Heart right ventricle (tissue), 16 donors: ENCODE results near the gene TPM4. TPM values are rescaled to one million over a fixed set of nuclear protein-coding genes. Genes with fewer than 3 reads are reported as not detected.
A peak's percentile ranks its signal among the peaks of the same experiment; 100 is the strongest.

Source experiments
- ATAC-seq, 8 donors: fragments of 200-7000 bp; cut with Tn5 transposase; one replicate each; pipeline ENCODE4 v1.9.1; 2020; ENCODE audit warnings: mild to moderate bottlenecking in 8 of 8, moderate library complexity in 8 of 8, moderate number of reproducible peaks in 1 of 8
- DNase-seq, 2 donors: peaks; one replicate each; pipeline ENCODE4 v3.0.0-alpha.2; 2020
- H3K27ac ChIP-seq, 10 donors: fragments of 200-600 bp; sonication (generic) in 2 of 10; one replicate each; pipeline versions ENCODE4 v1.5.0 to v1.8.0; 2020 to 2022; ENCODE audit warnings: mild to moderate bottlenecking in 3 of 10
- H3K27me3 ChIP-seq, 7 donors: fragments of 200-600 bp; one replicate each; pipeline ENCODE4 v1.8.0; 2021 to 2022; ENCODE audit warnings: mild to moderate bottlenecking in 2 of 7
- H3K36me3 ChIP-seq, 9 donors: fragments of 200-600 bp; sonication (generic) in 1 of 9; one replicate each; pipeline versions ENCODE4 v1.5.0 to v1.8.0; 2020 to 2022; ENCODE audit warnings: mild to moderate bottlenecking in 2 of 9
- H3K4me1 ChIP-seq, 9 donors: fragments of 200-600 bp; sonication (generic) in 1 of 9; one replicate each; pipeline versions ENCODE4 v1.5.0 to v1.8.0; 2020 to 2022; ENCODE audit warnings: mild to moderate bottlenecking in 4 of 9
- H3K4me3 ChIP-seq, 10 donors: fragments of 200-600 bp; sonication (generic) in 2 of 10; one replicate each; pipeline versions ENCODE4 v1.5.0 to v1.8.0; 2020 to 2022; ENCODE audit warnings: mild to moderate bottlenecking in 7 of 10, moderate library complexity in 2 of 10
- H3K9me3 ChIP-seq, 11 donors: fragments of 200-600 bp in 10 of 11; sonication (generic) in 2 of 11; one replicate each; pipeline versions ENCODE4 v1.5.0 to v1.8.0; 2013 to 2022; ENCODE audit warnings: mild to moderate bottlenecking in 2 of 11, control low read depth in 1 of 11, moderate library complexity in 1 of 11
- WGBS, 2 donors: extraction: QIAGEN DNeasy Blood & Tissue Kit; methylation state at CpG; one replicate each; pipeline ENCODE4 v1.1.7; 2013; ENCODE audit warnings: inconsistent platforms in 1 of 2; 5-methylcytosine and 5-hydroxymethylcytosine counted together
- intact Hi-C, 10 donors: fragments of 100-400 bp; cut with DNase I; formaldehyde crosslinking; loops; one replicate each; pipeline versions ENCODE4 v1.11.1 to v1.14.2; 2022
- polyA plus RNA-seq, 2 donors: library from polyadenylated mRNA; stranded (reverse); fragments of 200-250 nt; gene quantifications; one replicate each; pipeline ENCODE4 v1.2.3, GENCODE V29; 2013
- total RNA-seq, 10 donors: library from RNA; stranded (reverse); fragmentation: NEBNext Ultra II Directional in 3 of 10; extraction: Animal tissue kit (Norgen Biotek cat#: 25700) in 3 of 10; gene quantifications; one replicate each; pipeline versions ENCODE4 v1.2.1 to v1.2.4, GENCODE V29; 2021 to 2023
- TF ChIP-seq, protein P1 (sequence below), 9 donors: fragments of 200-600 bp; sonication (generic) in 2 of 9; IDR thresholded peaks; one replicate each; pipeline versions ENCODE4 v1.5.0 to v1.8.0; 2021 to 2022; ENCODE audit warnings: antibody characterized with exemption in 9 of 9, mild to moderate bottlenecking in 5 of 9, moderate library complexity in 1 of 9
- donor health status: Arrhythmogenic right ventricular cardiomyopathy.
- donor health status: ischemic (EF 13 %, LVEDD 7.1; RV severe dilation, severe dysfunction).
- donor health status: healthy with polysubstance abuse.
- donor health status: DM: no; HTN: yes; CAD: no.
- donor health status: DM: no; HTN: no; CAD: no.
- donor health status: ischemic (EF 25% LVEDD 6.9; RV normal size, moderate dysfunction).
- donor health status: ischemic (EF 25% LVEDD 5.7; RV mildly dilated, moderate dysfunction).
- donor health status: healthy.
- donor health status: DM: yes; HTN: yes; CAD: no.
- donor health status: Ischemic cardiomyopathy.
- donor health status: ischemic (EF 35%, LVEDD 5.7; RV mildly dilated, moderate dysfunction).
- donor health status: nonischemic (EF 11% LVEDD 7.7; RV severe dilation, severe dysfunction).
- donor health status: DM: yes; HTN: yes; CAD: no.
- donor health status: PGD.
- donor health status: ischemic (EF 29% LVEDD 5.4; RV normal size, mild dysfunction).
- donor health status: nonischemic (EF 23%, LVEDD 6.1; RV moderate dilation, normal function).

TPM4 gene
- total and polyA plus RNA-seq, 12 donors: 52.0 to 231 (median 76.6) TPM

DNA sequence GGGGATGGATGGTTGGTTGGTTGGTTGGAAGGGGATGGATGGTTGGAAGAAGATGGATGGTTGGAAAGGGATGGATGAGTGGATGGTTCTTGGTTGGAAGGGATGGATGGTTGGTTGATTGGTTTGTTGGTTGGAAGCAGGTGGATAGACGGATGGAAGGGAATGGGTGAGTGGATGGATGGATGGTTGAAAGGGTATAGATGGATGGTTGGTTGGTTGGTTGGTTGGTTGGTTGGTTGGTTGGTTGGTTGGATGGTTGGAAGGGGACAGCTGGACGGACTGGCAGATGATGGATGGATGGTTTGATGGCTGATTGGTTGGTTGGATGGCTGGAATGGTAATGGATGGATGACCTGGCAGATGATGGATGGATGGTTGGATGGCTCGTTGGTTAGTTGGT, 55.4 kb downstream of the TPM4 start:
- H3K4me1 ChIP-seq: peaks cover 0 to 4% (median 0%) of the 10 kb centered on the region in 9 donors
- DNase-seq (no peak), ATAC-seq (no peak)
- WGBS, 2 donors: 99 to 100% methylated on average over 3 of the region's 3 CpGs
- H3K9me3 ChIP-seq: no peaks in the 10 kb centered on the region
- no peak overlapping the region for H3K4me3 ChIP-seq
- H3K27me3 ChIP-seq: no peaks in the 10 kb centered on the region
- H3K27ac ChIP-seq: no peak overlapping the region
- intact Hi-C loops: no loop called here
- peaks cover 0 to 80% (median 45%) of the 10 kb centered on the region in 9 donors for H3K36me3 ChIP-seq
- TF ChIP-seq, protein P1, sequence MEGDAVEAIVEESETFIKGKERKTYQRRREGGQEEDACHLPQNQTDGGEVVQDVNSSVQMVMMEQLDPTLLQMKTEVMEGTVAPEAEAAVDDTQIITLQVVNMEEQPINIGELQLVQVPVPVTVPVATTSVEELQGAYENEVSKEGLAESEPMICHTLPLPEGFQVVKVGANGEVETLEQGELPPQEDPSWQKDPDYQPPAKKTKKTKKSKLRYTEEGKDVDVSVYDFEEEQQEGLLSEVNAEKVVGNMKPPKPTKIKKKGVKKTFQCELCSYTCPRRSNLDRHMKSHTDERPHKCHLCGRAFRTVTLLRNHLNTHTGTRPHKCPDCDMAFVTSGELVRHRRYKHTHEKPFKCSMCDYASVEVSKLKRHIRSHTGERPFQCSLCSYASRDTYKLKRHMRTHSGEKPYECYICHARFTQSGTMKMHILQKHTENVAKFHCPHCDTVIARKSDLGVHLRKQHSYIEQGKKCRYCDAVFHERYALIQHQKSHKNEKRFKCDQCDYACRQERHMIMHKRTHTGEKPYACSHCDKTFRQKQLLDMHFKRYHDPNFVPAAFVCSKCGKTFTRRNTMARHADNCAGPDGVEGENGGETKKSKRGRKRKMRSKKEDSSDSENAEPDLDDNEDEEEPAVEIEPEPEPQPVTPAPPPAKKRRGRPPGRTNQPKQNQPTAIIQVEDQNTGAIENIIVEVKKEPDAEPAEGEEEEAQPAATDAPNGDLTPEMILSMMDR (IDR thresholded peaks at IDR 0.05): no peak

DNA sequence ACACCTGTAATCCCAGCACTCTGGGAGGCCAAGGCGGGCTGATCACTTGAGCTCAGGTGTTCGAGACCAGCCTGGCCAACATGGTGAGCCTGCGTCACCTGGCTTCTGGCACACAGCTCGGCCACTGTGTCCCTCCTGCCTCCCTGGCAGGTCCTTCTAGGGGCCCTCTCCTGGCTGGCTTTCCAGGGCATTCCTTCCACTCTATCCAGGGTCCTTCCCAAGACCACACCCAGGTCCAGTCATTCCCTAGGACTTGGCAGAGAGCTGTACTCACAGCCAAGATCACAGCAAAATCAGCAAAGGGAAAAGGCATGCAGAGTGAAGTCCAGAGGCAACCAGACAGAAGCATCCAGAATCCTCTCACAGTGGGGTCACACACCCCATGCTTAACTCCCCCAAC, 57.5 kb downstream of the TPM4 start:
- ATAC-seq: no peak
- Histone ChIP-seq H3K27me3 (peaks cover 0 to 3% (median 0%) of the 10 kb centered on the region in 7 donors), H3K4me3 (no peak overlapping the region), H3K4me1 (peaks cover 0 to 7% (median 0%) of the 10 kb centered on the region in 9 donors), H3K9me3 (no peaks in the 10 kb centered on the region), H3K27ac (no peak overlapping the region), H3K36me3 (peaks cover 0 to 59% (median 29%) of the 10 kb centered on the region in 9 donors)
- no peak for DNase-seq
- WGBS, 2 donors: 96% methylated on average over 4 of the region's 4 CpGs
- TF ChIP-seq, protein P1 (IDR thresholded peaks at IDR 0.05): no peak
- intact Hi-C loops: no loop called here

DNA sequence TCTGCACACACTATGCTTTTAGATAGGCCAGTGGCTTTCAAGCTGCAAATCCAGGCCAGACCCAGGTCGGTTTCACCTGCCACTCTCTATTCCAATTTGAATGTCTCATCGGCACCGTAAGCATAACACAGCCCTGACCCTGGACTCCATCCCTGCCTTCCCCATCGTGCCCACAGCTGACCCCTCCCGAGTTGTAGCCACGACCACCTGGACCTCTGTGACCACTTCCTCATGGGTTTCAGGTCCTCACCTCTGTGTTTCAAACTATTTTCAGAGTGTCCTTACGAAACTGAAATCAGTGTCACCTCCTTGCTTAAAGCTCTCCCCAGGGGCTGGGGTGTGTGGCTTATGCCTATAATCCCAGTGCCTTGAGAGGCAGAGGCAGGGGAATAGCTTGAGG, 58.2 kb downstream of the TPM4 start:
- H3K4me1 ChIP-seq: peaks cover 0 to 7% (median 0%) of the 10 kb centered on the region in 9 donors
- no peak overlapping the region for H3K27ac ChIP-seq
- no peak for DNase-seq
- H3K9me3 ChIP-seq: no peaks in the 10 kb centered on the region
- 87 to 88% methylated on average over 7 of the region's 7 CpGs for WGBS, 2 donors
- TF ChIP-seq, protein P1 (IDR thresholded peaks at IDR 0.05): no peak
- ATAC-seq: peak in 1 of 8 donors; percentile 33
- peaks cover 0 to 52% (median 22%) of the 10 kb centered on the region in 9 donors for H3K36me3 ChIP-seq
- H3K4me3 ChIP-seq: no peak overlapping the region
- peaks cover 0 to 3% (median 0%) of the 10 kb centered on the region in 7 donors for H3K27me3 ChIP-seq
- intact Hi-C loops: no loop called here

DNA sequence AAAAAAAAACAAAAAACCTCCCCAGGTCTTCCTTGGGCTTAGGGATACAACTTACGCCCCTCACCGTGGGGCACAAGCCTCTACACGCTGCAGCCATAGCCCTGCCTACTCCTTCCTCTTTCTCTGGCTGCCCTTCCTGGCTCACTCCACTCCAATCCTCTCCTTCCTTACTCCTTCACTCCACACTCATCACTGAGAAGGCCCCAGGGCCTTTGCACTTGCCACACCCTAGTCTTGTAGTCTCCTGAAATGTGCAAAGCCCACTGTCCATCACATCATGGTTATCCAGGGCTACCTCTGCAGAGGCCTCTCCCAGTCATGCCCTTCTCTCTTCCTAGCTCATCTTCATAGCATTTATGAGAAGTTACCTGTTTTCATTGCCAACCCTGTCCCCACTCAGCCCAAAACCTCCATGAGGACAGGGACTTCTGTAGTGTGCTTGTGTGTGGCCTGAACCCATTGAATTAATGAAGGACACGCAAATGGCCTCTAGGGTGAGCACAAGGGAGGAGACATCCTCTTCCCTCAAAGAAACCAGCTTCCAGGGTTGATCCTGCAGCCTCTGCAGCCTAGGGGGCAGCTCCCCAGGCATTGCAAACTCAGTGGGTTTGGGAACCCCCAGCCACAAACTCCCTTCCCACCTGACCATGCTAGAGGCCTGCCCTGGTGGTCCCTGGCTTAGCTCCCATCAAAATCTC, 59.3 kb downstream of the TPM4 start:
- peaks cover 0 to 17% (median 0%) of the 10 kb centered on the region in 9 donors for H3K4me1 ChIP-seq
- no peaks in the 10 kb centered on the region for H3K9me3 ChIP-seq
- 87 to 90% methylated on average over 4 of the region's 4 CpGs for WGBS, 2 donors
- no peak overlapping the region for H3K27ac ChIP-seq
- intact Hi-C loops: no loop called here
- TF ChIP-seq, protein P1 (IDR thresholded peaks at IDR 0.05): no peak
- peaks cover 0 to 3% (median 0%) of the 10 kb centered on the region in 7 donors for H3K27me3 ChIP-seq
- DNase-seq (no peak), ATAC-seq (peak in 1 of 8 donors; percentile 8)
- peaks cover 0 to 41% (median 19%) of the 10 kb centered on the region in 9 donors for H3K36me3 ChIP-seq
- no peak overlapping the region for H3K4me3 ChIP-seq
